ENCODE results near the gene FHIP1A. TPM values are rescaled to one million over a fixed set of nuclear protein-coding genes. Genes with fewer than 3 reads are reported as not detected.
"Not testable (repeated sequence)": the region's sequence is repeated elsewhere in the genome, so short reads cannot be mapped to it uniquely, and the experiment has no call there.

FHIP1A gene
- total RNA-seq, 1 experiment from 2014 or later: 24.9 TPM

- Histone ChIP-seq H4K20me1 (ENCODE audit: control insufficient read depth, insufficient read depth, insufficient read length) (no peaks in the 10 kb centered on the region), H4K5ac (ENCODE audit: insufficient read length, low read depth, low read length) (no peak overlapping the region), H2AFZ (ENCODE audit: low read length) (no peak overlapping the region), H3K4me1 (ENCODE audit: insufficient read depth, low read length) (no peaks in the 10 kb centered on the region), H2BK20ac (ENCODE audit: low read depth, low read length, poor library complexity, severe bottlenecking) (no peak overlapping the region), H3K79me2 (ENCODE audit: insufficient read depth, low read length) (no peaks in the 10 kb centered on the region), H2BK15ac (ENCODE audit: low read depth, low read length) (no peak overlapping the region), H3K14ac (ENCODE audit: insufficient read depth, low read length) (no peak overlapping the region), H3K9me3 (ENCODE audit: control insufficient read depth, low read depth, low read length) (no peaks in the 10 kb centered on the region), H3K27ac (ENCODE audit: insufficient read length, low read depth, low read length) (no peak overlapping the region), H3K56ac (ENCODE audit: insufficient read length, low read depth, low read length) (no peak overlapping the region), H3K79me1 (ENCODE audit: insufficient read depth, low read depth, low read length, poor library complexity, severe bottlenecking) (no peaks in the 10 kb centered on the region), H2BK5ac (ENCODE audit: insufficient read length, low read length) (no peak overlapping the region), H2BK120ac (ENCODE audit: low read depth, low read length, poor library complexity, severe bottlenecking) (no peak overlapping the region), H3T11ph (ENCODE audit: low read length) (no peak overlapping the region), H4K8ac (replicated peaks; ENCODE audit: insufficient read length, low read depth, low read length) (no peak overlapping the region), H3K4ac (ENCODE audit: low read depth, low read length) (no peak overlapping the region), H2AK5ac (ENCODE audit: insufficient read length, low read length) (no peak overlapping the region), H4K91ac (ENCODE audit: insufficient read length, low read depth, low read length) (no peak overlapping the region), H2BK12ac (ENCODE audit: insufficient read length, low read depth, low read length) (no peak overlapping the region), H3K18ac (ENCODE audit: insufficient read length, low read depth, low read length) (no peak overlapping the region), H3K9ac (ENCODE audit: extremely low read depth, insufficient read length, low read length) (no peak overlapping the region), H3K4me2 (ENCODE audit: insufficient read depth, insufficient read length, low read length) (no peak overlapping the region), H3K27me3 (ENCODE audit: insufficient read depth, low read length) (no peaks in the 10 kb centered on the region), H3K23ac (ENCODE audit: insufficient read length, low read depth, low read length) (no peak overlapping the region), H3K23me2 (ENCODE audit: insufficient read length, low read depth, low read length, poor library complexity, severe bottlenecking) (peaks cover 10% of the 10 kb centered on the region)
- peaks cover 10 to 14% of the 10 kb centered on the region in 2 experiments for H3K4me1 Mint-ChIP-seq
- no peak for DNase-seq
- no peak overlapping the region for H3K4me3 Mint-ChIP-seq
- WGBS (ENCODE audit: extremely low coverage, insufficient read length, low lambda C conversion rate): no CpG with 5 or more reads among the region's 1 CpG
- H3K27ac Mint-ChIP-seq: no peak overlapping the region
- H3K27me3 Mint-ChIP-seq (ENCODE audit: low read depth): peaks cover 8% of the 10 kb centered on the region
- peaks cover 0 to 16% (median 7%) of the 10 kb centered on the region in 3 experiments; a peak in 4 of 7 replicates for H3K36me3 Mint-ChIP-seq (ENCODE audit: insufficient read depth in 1 of 3, low read depth in 3 of 3)
- no peak for TF ChIP-seq CTCF (conservative IDR thresholded peaks at IDR 0.05)
- no peaks in the 10 kb centered on the region for H3K9me3 Mint-ChIP-seq
Measured at GRCh38 chr4:151403656-151404055, 5.3 kb upstream of the FHIP1A start.

GRCh38 chr4:151404802-151405201 lies 4.2 kb upstream of the FHIP1A start:
- not testable (repeated sequence) for H3K79me2 ChIP-seq (ENCODE audit: insufficient read depth, low read length); H2BK120ac ChIP-seq (ENCODE audit: low read depth, low read length, poor library complexity, severe bottlenecking); H2BK12ac ChIP-seq (ENCODE audit: insufficient read length, low read depth, low read length); H4K20me1 ChIP-seq (ENCODE audit: control insufficient read depth, insufficient read depth, insufficient read length); H3K27me3 ChIP-seq (ENCODE audit: insufficient read depth, low read length); H3K9ac ChIP-seq (ENCODE audit: extremely low read depth, insufficient read length, low read length); H3K9me3 Mint-ChIP-seq; H3K14ac ChIP-seq (ENCODE audit: insufficient read depth, low read length); H4K91ac ChIP-seq (ENCODE audit: insufficient read length, low read depth, low read length); H3K27ac Mint-ChIP-seq; H3T11ph ChIP-seq (ENCODE audit: low read length); H3K79me1 ChIP-seq (ENCODE audit: insufficient read depth, low read depth, low read length, poor library complexity, severe bottlenecking); H2BK20ac ChIP-seq (ENCODE audit: low read depth, low read length, poor library complexity, severe bottlenecking); H4K5ac ChIP-seq (ENCODE audit: insufficient read length, low read depth, low read length); H3K4me3 Mint-ChIP-seq; H2BK15ac ChIP-seq (ENCODE audit: low read depth, low read length); DNase-seq; H3K4me1 ChIP-seq (ENCODE audit: insufficient read depth, low read length); H3K18ac ChIP-seq (ENCODE audit: insufficient read length, low read depth, low read length); H3K56ac ChIP-seq (ENCODE audit: insufficient read length, low read depth, low read length); H2BK5ac ChIP-seq (ENCODE audit: insufficient read length, low read length); H4K8ac ChIP-seq (replicated peaks; ENCODE audit: insufficient read length, low read depth, low read length); H3K27ac ChIP-seq (ENCODE audit: insufficient read length, low read depth, low read length); H3K27me3 Mint-ChIP-seq (ENCODE audit: low read depth); H3K23ac ChIP-seq (ENCODE audit: insufficient read length, low read depth, low read length); H2AK5ac ChIP-seq (ENCODE audit: insufficient read length, low read length); H3K4me2 ChIP-seq (ENCODE audit: insufficient read depth, insufficient read length, low read length); H2AFZ ChIP-seq (ENCODE audit: low read length); H3K9me3 ChIP-seq (ENCODE audit: control insufficient read depth, low read depth, low read length); H3K4ac ChIP-seq (ENCODE audit: low read depth, low read length)
- WGBS (ENCODE audit: extremely low coverage, insufficient read length, low lambda C conversion rate): no CpG with 5 or more reads among the region's 7 CpGs
- Mint-ChIP-seq H3K36me3 (ENCODE audit: insufficient read depth in 1 of 3, low read depth in 3 of 3) (peaks cover 0 to 11% (median 4%) of the 10 kb centered on the region in 3 experiments; a peak in 4 of 7 replicates), H3K4me1 (peaks cover 10 to 17% of the 10 kb centered on the region in 2 experiments)
- peaks cover 15% of the 10 kb centered on the region for H3K23me2 ChIP-seq (ENCODE audit: insufficient read length, low read depth, low read length, poor library complexity, severe bottlenecking)

Data from H9 (cell line).